ENCODE data around the gene ACP2.

DNA sequence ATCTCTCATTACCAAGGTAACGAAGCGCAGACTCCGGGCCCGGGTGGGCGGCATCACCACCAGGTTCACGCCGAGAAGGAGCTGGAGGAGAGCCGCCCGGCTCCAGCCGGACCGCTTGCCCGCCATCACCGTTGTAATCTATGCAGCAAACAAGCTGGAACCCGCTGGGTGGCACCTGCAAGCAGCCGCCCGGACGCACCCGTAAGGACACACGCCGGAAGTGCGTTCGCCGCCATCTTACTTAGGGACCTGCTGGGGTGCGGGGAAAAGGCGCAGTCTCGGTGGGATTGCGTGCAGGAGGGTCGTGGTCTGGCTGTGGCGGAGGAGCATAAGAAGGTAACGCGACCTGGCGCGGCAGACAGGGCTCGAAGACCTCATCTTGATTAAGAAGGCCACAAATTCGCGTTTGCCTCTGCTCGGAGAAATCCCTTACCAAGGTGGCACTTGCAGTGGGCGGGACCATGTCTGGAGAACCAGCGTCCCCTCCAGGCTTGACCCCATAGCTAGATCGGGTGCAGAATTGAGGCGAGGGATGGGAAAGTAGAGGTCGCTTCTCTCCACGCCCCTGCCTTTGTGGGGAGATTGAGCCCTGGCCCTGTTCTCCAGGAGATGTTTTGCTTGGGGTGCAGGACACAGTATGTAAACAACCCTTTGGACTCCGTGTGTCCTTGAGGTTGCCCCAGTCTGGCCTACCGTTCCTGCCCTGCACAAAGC lies at the start of gene ACP2:
- TF ChIP-seq, protein P1, sequence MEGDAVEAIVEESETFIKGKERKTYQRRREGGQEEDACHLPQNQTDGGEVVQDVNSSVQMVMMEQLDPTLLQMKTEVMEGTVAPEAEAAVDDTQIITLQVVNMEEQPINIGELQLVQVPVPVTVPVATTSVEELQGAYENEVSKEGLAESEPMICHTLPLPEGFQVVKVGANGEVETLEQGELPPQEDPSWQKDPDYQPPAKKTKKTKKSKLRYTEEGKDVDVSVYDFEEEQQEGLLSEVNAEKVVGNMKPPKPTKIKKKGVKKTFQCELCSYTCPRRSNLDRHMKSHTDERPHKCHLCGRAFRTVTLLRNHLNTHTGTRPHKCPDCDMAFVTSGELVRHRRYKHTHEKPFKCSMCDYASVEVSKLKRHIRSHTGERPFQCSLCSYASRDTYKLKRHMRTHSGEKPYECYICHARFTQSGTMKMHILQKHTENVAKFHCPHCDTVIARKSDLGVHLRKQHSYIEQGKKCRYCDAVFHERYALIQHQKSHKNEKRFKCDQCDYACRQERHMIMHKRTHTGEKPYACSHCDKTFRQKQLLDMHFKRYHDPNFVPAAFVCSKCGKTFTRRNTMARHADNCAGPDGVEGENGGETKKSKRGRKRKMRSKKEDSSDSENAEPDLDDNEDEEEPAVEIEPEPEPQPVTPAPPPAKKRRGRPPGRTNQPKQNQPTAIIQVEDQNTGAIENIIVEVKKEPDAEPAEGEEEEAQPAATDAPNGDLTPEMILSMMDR (IDR thresholded peaks at IDR 0.05): peak in 2 of 4 experiments; percentile 34 to 41
- peak; percentile 53 for TF ChIP-seq POLR2A (IDR thresholded peaks at IDR 0.05)
- peak; percentile 91 for TF ChIP-seq POLR2AphosphoS5 (IDR thresholded peaks at IDR 0.05)
